ENCODE results near the gene SSBP3.
"Not testable (repeated sequence)": the region's sequence is repeated elsewhere in the genome, so short reads cannot be mapped to it uniquely, and the experiment has no call there.

DNA sequence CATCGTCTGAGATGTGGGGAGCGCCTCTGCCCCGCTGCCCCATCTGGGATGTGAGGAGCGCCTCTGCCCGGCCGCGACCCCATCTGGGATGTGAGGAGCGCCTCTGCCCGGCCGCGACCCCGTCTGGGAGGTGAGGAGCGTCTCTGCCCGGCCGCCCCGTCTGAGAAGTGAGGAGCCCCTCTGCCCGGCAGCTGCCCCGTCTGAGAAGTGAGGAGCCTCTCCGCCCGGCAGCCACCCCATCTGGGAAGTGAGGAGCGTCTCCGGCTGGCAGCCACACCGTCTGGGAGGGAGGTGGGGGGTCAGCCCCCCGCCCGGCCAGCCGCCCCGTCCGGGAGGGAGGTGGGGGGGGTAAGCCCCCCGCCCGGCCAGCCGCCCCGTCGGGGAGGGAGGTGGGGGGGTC, 173.0 kb downstream of the SSBP3 start:
- TF ChIP-seq, protein P1, sequence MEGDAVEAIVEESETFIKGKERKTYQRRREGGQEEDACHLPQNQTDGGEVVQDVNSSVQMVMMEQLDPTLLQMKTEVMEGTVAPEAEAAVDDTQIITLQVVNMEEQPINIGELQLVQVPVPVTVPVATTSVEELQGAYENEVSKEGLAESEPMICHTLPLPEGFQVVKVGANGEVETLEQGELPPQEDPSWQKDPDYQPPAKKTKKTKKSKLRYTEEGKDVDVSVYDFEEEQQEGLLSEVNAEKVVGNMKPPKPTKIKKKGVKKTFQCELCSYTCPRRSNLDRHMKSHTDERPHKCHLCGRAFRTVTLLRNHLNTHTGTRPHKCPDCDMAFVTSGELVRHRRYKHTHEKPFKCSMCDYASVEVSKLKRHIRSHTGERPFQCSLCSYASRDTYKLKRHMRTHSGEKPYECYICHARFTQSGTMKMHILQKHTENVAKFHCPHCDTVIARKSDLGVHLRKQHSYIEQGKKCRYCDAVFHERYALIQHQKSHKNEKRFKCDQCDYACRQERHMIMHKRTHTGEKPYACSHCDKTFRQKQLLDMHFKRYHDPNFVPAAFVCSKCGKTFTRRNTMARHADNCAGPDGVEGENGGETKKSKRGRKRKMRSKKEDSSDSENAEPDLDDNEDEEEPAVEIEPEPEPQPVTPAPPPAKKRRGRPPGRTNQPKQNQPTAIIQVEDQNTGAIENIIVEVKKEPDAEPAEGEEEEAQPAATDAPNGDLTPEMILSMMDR (IDR thresholded peaks at IDR 0.05), result not testable (repeated sequence)
- TF ChIP-seq POLR2A (IDR thresholded peaks at IDR 0.05), result not testable (repeated sequence)

Measured in body of pancreas (tissue), 4 donors.